K562 (cell line): ENCODE data around the gene FABP3. TPM values are rescaled to one million over a fixed set of nuclear protein-coding genes. Genes with fewer than 3 reads are reported as not detected.

ENCODE experiments used
- CBX3 ChIP-seq, 2 experiments: IDR thresholded peaks; 1 replicate in 1 of 2; 2 replicates in 1 of 2; pipeline ENCODE4 v1.6.1; 2012; ENCODE audit warnings: inconsistent platforms in 2 of 2, low read length in 2 of 2, borderline replicate concordance in 1 of 2, control low read depth in 1 of 2
- DIDO1 ChIP-seq: fragments of 450-650 bp; IDR thresholded peaks from 2 replicates; pipeline ENCODE4 v1.6.1; 2016; ENCODE audit warnings: low read depth, missing biosample characterization, missing genetic modification characterization
- FOXJ2 ChIP-seq: fragments of 200-800 bp; sonication (Bioruptor generic); IDR thresholded peaks from 2 replicates; pipeline ENCODE4 v1.6.1; 2016; ENCODE audit warnings: missing genetic modification characterization, missing compliant biosample characterization
- HEY1 ChIP-seq: fragments of 250-450 bp; sonication (Bioruptor Pico); IDR thresholded peaks from 2 replicates; pipeline ENCODE4 v1.5.0; 2020; ENCODE audit warnings: mild to moderate bottlenecking, moderate library complexity, borderline replicate concordance
- KDM5B ChIP-seq: fragments of 200-600 bp; sonication (generic); IDR thresholded peaks from 2 replicates; pipeline ENCODE4 v1.6.1; 2012; ENCODE audit warnings: low read depth, mild to moderate bottlenecking, moderate library complexity, low read length, control low read depth, inconsistent platforms; ENCODE audit not compliant: insufficient replicate concordance
- MYC ChIP-seq, 2 experiments: fragments of 250-450 bp in 1 of 2; sonication (Bioruptor Pico) in 1 of 2; IDR thresholded peaks; 2 replicates each; pipeline versions ENCODE4 v1.5.1 to v1.6.1; 2012 to 2021; ENCODE audit warnings: low read depth in 2 of 2, borderline replicate concordance in 1 of 2, improper control_type of control experiment in 1 of 2, low read length in 1 of 2, mild to moderate bottlenecking in 1 of 2, moderate library complexity in 1 of 2
- NCOR1 ChIP-seq: fragments of 450-650 bp; IDR thresholded peaks from 2 replicates; pipeline ENCODE4 v1.6.1; 2016; ENCODE audit warnings: mild to moderate bottlenecking, moderate library complexity
- NR2C2 ChIP-seq, 2 experiments: fragments of 200-800 bp in 1 of 2; sonication (Bioruptor generic) in 1 of 2; sonication (generic) in 1 of 2; formaldehyde crosslinking in 1 of 2; IDR thresholded peaks; 2 replicates each; pipeline versions ENCODE4 v1.6.1 to v1.8.0; 2016 to 2022; ENCODE audit warnings: mild to moderate bottlenecking in 1 of 2, missing compliant biosample characterization in 1 of 2, missing genetic modification characterization in 1 of 2, missing genetic modification reagents in 1 of 2
- PHF8 ChIP-seq: fragments of 200-600 bp; sonication (generic); IDR thresholded peaks from 2 replicates; pipeline ENCODE4 v1.6.1; 2012; ENCODE audit warnings: mixed run types, mild to moderate bottlenecking, inconsistent platforms, low read length, moderate library complexity, borderline replicate concordance
- POLR2A ChIP-seq: fragments of 450-650 bp; conservative IDR thresholded peaks from 2 replicates; pipeline ENCODE4 v1.6.1; 2016
- TBP ChIP-seq: optimal IDR thresholded peaks from 2 replicates; pipeline ENCODE3; 2011; ENCODE audit warnings: low read depth, low read length, improper control_type of control experiment
- ZNF12 ChIP-seq: sonication (generic); formaldehyde crosslinking; IDR thresholded peaks from 2 replicates; pipeline ENCODE4 v1.4.0; 2020; ENCODE audit warnings: mild to moderate bottlenecking, missing genetic modification reagents
- ZNF431 ChIP-seq: sonication (generic); formaldehyde crosslinking; IDR thresholded peaks from 2 replicates; pipeline ENCODE4 v1.8.0; 2022; ENCODE audit warnings: mild to moderate bottlenecking, missing genetic modification reagents
- polyA plus RNA-seq, 8 experiments: library from polyadenylated mRNA; depleted of rRNA in 4 of 8; stranded (reverse) in 5 of 8; unstranded in 3 of 8; fragments of >200 nt; fragmentation: Nextera tagmentation in 2 of 8; fragmentation: Illumina TruSeq in 1 of 8; extraction: Ambion mirVana in 2 of 8; extraction: Trizol in 1 of 8; gene quantifications; 2 replicates each; pipeline versions ENCODE4 v1.2.1 to v1.2.3, GENCODE V29; 2011 to 2014; ENCODE audit warnings: inconsistent platforms in 1 of 8, missing spikeins in 1 of 8
- total RNA-seq, 7 experiments: library from RNA; depleted of rRNA in 6 of 7; stranded (reverse); fragments of >200 nt in 6 of 7; fragmentation: Illumina TruSeq in 2 of 7; extraction: Trizol in 2 of 7; gene quantifications; 2 replicates each; pipeline versions ENCODE4 v1.2.1 to v1.2.3, GENCODE V29; 2011 to 2021; ENCODE audit warnings: low replicate concordance in 1 of 7
- TF ChIP-seq, protein P1 (sequence below): sonication (generic); formaldehyde crosslinking; IDR thresholded peaks from 2 replicates; pipeline ENCODE4 v1.8.0; 2022; ENCODE audit warnings: mild to moderate bottlenecking, missing genetic modification reagents, borderline replicate concordance
- TF ChIP-seq, protein P2 (sequence below): fragments of 450-650 bp; IDR thresholded peaks from 2 replicates; pipeline ENCODE4 v1.6.1; 2016; ENCODE audit warnings: low read depth
- TF ChIP-seq, protein P3 (sequence below): fragments of 250-450 bp; sonication (Bioruptor Pico); IDR thresholded peaks from 2 replicates; pipeline ENCODE4 v1.9.0; 2021; ENCODE audit warnings: mild to moderate bottlenecking

FABP3 gene
- total and polyA plus RNA-seq, 9 of the 15 experiments (the other 6 are each of a cell fraction or from before 2014, with no cell fraction given) = 0.22 TPM; not detected in 8

DNA sequence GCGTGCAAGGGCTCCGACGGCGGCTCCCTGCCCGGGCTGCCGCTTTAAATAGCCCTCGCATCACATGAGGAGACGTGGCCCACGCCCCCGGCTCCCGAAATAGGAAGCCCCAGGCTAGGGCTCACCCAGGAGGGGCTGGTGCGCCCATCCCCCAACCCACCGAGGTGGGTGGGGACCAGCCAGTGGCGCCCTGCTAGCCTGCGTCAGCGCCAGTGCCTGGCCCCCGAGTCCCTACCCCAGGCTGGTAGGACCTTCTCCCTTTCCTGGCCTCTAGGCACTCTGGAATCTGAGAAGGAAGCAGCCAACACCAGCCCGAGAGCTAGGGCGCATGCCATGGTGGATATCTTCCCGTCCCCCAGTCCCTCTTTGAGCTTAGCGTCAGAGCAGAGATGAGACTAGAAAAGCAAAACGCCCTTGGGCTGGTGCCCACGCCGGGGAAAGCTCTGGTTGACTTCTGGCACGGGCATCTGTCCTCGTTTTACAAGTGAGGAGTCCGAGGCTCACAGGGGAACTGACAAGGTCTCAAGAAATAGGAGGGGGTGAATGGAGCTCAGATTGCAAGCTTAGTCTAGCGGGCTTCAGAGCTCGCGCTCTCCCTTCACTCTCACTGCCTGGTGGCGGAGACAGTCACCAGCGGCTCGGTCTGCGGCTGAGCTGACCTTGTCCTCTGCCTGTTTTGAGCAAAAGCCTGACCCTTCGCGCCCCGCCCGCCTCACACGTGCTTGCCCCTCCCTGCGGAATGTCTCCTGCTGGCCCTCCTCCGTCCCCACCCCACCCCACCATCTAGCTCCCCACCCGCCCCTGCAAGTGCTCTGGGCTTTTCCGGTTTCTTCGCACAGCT lies at the start of gene FABP3 (continued):
- TF ChIP-seq, protein P1, sequence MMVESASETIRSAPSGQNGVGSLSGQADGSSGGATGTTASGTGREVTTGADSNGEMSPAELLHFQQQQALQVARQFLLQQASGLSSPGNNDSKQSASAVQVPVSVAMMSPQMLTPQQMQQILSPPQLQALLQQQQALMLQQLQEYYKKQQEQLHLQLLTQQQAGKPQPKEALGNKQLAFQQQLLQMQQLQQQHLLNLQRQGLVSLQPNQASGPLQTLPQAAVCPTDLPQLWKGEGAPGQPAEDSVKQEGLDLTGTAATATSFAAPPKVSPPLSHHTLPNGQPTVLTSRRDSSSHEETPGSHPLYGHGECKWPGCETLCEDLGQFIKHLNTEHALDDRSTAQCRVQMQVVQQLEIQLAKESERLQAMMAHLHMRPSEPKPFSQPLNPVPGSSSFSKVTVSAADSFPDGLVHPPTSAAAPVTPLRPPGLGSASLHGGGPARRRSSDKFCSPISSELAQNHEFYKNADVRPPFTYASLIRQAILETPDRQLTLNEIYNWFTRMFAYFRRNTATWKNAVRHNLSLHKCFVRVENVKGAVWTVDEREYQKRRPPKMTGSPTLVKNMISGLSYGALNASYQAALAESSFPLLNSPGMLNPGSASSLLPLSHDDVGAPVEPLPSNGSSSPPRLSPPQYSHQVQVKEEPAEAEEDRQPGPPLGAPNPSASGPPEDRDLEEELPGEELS (CRISPR knock-in tag) = no peak
- no peak for TF ChIP-seq DIDO1 (tag)
- no peak for TF ChIP-seq NCOR1
- no peak for TF ChIP-seq ZNF12 (CRISPR knock-in tag)
- no peak for TF ChIP-seq CBX3 (IDR thresholded peaks at IDR 0.05; ENCODE audit: borderline replicate concordance in 1 of 2, low read length in 2 of 2)
- TF ChIP-seq POLR2A = no peak
- TF ChIP-seq NR2C2 (CRISPR knock-in tag; IDR thresholded peaks at IDR 0.05) = no peak
- TF ChIP-seq NR2C2 (tag; IDR thresholded peaks at IDR 0.05) = peak; percentile 56; the same call in 1 of the 2 replicates
- no peak for TF ChIP-seq TBP
- TF ChIP-seq FOXJ2 (tag) = no peak
- no peak; the same call in 1 of the 2 replicates for TF ChIP-seq PHF8
- TF ChIP-seq, protein P2, sequence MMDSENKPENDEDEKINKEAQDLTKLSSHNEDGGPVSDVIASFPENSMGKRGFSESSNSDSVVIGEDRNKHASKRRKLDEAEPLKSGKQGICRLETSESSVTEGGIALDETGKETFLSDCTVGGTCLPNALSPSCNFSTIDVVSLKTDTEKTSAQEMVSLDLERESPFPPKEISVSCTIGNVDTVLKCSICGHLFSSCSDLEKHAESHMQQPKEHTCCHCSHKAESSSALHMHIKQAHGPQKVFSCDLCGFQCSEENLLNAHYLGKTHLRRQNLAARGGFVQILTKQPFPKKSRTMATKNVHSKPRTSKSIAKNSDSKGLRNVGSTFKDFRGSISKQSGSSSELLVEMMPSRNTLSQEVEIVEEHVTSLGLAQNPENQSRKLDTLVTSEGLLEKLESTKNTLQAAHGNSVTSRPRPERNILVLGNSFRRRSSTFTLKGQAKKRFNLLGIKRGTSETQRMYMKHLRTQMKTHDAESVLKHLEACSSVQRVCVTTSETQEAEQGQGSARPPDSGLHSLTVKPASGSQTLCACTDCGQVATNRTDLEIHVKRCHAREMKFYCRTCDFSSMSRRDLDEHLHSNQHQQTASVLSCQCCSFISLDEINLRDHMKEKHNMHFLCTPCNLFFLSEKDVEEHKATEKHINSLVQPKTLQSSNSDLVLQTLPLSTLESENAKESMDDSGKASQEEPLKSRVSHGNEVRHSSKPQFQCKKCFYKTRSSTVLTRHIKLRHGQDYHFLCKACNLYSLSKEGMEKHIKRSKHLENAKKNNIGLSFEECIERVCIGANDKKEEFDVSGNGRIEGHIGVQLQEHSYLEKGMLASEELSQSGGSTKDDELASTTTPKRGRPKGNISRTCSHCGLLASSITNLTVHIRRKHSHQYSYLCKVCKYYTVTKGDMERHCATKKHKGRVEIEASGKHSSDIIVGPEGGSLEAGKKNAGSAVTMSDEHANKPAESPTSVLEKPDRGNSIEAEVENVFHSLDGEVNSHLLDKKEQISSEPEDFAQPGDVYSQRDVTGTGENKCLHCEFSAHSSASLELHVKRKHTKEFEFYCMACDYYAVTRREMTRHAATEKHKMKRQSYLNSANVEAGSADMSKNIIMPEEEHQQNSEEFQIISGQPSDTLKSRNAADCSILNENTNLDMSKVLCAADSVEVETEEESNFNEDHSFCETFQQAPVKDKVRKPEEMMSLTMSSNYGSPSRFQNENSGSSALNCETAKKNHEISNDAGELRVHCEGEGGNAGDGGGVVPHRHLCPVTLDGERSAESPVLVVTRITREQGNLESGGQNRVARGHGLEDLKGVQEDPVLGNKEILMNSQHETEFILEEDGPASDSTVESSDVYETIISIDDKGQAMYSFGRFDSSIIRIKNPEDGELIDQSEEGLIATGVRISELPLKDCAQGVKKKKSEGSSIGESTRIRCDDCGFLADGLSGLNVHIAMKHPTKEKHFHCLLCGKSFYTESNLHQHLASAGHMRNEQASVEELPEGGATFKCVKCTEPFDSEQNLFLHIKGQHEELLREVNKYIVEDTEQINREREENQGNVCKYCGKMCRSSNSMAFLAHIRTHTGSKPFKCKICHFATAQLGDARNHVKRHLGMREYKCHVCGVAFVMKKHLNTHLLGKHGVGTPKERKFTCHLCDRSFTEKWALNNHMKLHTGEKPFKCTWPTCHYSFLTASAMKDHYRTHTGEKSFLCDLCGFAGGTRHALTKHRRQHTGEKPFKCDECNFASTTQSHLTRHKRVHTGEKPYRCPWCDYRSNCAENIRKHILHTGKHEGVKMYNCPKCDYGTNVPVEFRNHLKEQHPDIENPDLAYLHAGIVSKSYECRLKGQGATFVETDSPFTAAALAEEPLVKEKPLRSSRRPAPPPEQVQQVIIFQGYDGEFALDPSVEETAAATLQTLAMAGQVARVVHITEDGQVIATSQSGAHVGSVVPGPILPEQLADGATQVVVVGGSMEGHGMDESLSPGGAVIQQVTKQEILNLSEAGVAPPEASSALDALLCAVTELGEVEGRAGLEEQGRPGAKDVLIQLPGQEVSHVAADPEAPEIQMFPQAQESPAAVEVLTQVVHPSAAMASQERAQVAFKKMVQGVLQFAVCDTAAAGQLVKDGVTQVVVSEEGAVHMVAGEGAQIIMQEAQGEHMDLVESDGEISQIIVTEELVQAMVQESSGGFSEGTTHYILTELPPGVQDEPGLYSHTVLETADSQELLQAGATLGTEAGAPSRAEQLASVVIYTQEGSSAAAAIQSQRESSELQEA = no peak
- TF ChIP-seq, protein P3, sequence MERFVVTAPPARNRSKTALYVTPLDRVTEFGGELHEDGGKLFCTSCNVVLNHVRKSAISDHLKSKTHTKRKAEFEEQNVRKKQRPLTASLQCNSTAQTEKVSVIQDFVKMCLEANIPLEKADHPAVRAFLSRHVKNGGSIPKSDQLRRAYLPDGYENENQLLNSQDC = no peak
- TF ChIP-seq ZNF431 (CRISPR knock-in tag) = no peak
- no peak for TF ChIP-seq HEY1 (CRISPR knock-in tag)
- TF ChIP-seq MYC (IDR thresholded peaks at IDR 0.05; ENCODE audit: low read depth, low read length) = 0 out of 2 replicates have a peak, but pooled peaks have one; percentile 13
- TF ChIP-seq MYC (CRISPR knock-in tag; IDR thresholded peaks at IDR 0.05; ENCODE audit: borderline replicate concordance, low read depth) = no peak
- no peak for TF ChIP-seq KDM5B
